ENCODE measurements around the gene PDZD4.

PDZD4 gene

GRCh38 chrX:153797415-153798015 lies 32.8 kb downstream of the PDZD4 start:
- Histone ChIP-seq H3K36me3 (replicated peaks; ENCODE audit: insufficient read depth, low read length) (no peaks in the 10 kb centered on the region), H3K9ac (ENCODE audit: low read length) (no peak overlapping the region)
- no peak for TF ChIP-seq EZH2 (optimal IDR thresholded peaks at IDR 0.05; ENCODE audit: low read depth, low read length)

DNA sequence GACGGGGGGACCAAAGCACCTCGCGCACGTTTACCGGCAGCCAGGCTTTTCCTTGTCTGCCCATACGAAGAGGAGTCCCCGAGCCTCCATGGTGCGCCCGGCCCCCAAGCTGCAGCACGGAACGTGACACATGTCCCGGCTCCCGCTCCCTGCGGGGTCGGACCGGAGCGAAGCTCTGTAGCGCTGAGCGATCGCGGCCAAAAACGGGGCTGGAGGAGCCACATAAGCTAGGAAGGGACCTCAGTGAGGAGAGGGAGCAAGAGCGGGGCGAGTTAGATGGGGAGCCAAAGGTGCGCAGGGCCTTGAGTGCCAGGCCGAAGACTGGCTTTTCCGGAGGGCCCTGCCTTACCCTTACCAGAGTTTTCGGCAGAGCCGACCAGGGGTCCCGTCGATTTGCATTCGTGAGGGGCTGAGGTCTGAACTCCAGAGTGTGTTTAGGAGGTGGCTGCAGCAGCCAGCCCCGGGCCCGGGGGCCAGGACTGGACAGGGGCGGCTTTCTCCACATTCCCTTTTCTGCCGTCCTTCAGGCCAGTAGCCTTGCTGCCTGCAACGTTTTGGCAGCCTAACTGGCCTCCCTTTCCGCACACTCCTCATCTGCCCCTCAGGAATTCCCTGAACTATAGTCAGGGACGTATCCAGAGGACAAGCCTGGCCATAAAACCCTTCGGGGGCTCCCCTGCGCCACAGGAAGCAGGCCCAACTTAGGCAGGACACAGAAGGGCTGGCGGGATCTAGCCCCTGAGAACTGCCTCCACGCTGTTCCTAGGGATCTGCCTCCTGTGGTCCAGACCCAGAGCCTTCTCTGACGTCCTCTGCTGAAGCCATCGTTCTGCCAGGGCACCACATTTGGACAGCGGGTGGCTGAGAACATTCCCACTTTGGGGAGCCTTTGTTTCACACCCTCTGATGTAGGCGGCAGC lies 35.2 kb downstream of the PDZD4 start:
- H4K20me1 ChIP-seq (ENCODE audit: insufficient read depth, low read length) = no peaks in the 10 kb centered on the region
- H2AFZ ChIP-seq (ENCODE audit: low read length) = no peak overlapping the region
- H3K36me3 ChIP-seq (replicated peaks; ENCODE audit: insufficient read depth, low read length) = no peaks in the 10 kb centered on the region
- H3K4me2 ChIP-seq (ENCODE audit: low read depth, low read length) = peak overlapping the region; percentile 89
- no peak for DNase-seq
- peaks cover 51% of the 10 kb centered on the region for H3K79me2 ChIP-seq (ENCODE audit: low read length)
- H3K27me3 ChIP-seq (replicated peaks; ENCODE audit: insufficient read depth, low read length) = no peaks in the 10 kb centered on the region
- H3K4me3 ChIP-seq (ENCODE audit: low read length) = peak overlapping the region; percentile 91
- no peaks in the 10 kb centered on the region for H3F3A ChIP-seq (ENCODE audit: insufficient read depth, low read length)
- 0 out of 2 replicates have a peak, but pooled peaks cover 6% of the 10 kb centered on the region for H3K4me1 ChIP-seq (ENCODE audit: low read length)
- peak overlapping the region; percentile 68; the same call in 1 of the 2 replicates for H3K27ac ChIP-seq (ENCODE audit: low read length)
- no peaks in the 10 kb centered on the region for H3K9me3 ChIP-seq (replicated peaks; ENCODE audit: insufficient read depth, low read length)
- no peak for TF ChIP-seq EZH2phosphoT487 (IDR thresholded peaks at IDR 0.05; ENCODE audit: low read length)
- no peak for TF ChIP-seq EZH2 (optimal IDR thresholded peaks at IDR 0.05; ENCODE audit: low read depth, low read length)
- TF ChIP-seq, protein P1, sequence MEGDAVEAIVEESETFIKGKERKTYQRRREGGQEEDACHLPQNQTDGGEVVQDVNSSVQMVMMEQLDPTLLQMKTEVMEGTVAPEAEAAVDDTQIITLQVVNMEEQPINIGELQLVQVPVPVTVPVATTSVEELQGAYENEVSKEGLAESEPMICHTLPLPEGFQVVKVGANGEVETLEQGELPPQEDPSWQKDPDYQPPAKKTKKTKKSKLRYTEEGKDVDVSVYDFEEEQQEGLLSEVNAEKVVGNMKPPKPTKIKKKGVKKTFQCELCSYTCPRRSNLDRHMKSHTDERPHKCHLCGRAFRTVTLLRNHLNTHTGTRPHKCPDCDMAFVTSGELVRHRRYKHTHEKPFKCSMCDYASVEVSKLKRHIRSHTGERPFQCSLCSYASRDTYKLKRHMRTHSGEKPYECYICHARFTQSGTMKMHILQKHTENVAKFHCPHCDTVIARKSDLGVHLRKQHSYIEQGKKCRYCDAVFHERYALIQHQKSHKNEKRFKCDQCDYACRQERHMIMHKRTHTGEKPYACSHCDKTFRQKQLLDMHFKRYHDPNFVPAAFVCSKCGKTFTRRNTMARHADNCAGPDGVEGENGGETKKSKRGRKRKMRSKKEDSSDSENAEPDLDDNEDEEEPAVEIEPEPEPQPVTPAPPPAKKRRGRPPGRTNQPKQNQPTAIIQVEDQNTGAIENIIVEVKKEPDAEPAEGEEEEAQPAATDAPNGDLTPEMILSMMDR (IDR thresholded peaks at IDR 0.05; ENCODE audit: low read length) = no peak
- no peaks in the 10 kb centered on the region for H3K9me2 ChIP-seq (replicated peaks; ENCODE audit: insufficient read depth, low read length)
- H3K9ac ChIP-seq (ENCODE audit: low read length) = peak overlapping the region; percentile 94

More at GRCh38 chrX:153797415-153798015, 32.8 kb downstream of the PDZD4 start:
- Histone ChIP-seq H3F3A (ENCODE audit: insufficient read depth, low read length) (no peaks in the 10 kb centered on the region), H3K4me3 (ENCODE audit: low read length) (no peak overlapping the region), H2AFZ (ENCODE audit: low read length) (no peak overlapping the region), H4K20me1 (ENCODE audit: insufficient read depth, low read length) (no peaks in the 10 kb centered on the region), H3K9me3 (replicated peaks; ENCODE audit: insufficient read depth, low read length) (no peaks in the 10 kb centered on the region), H3K27me3 (replicated peaks; ENCODE audit: insufficient read depth, low read length) (no peaks in the 10 kb centered on the region), H3K9me2 (replicated peaks; ENCODE audit: insufficient read depth, low read length) (no peaks in the 10 kb centered on the region), H3K4me1 (ENCODE audit: low read length) (0 out of 2 replicates have a peak, but pooled peaks cover 5% of the 10 kb centered on the region), H3K4me2 (ENCODE audit: low read depth, low read length) (no peak overlapping the region), H3K27ac (ENCODE audit: low read length) (no peak overlapping the region), H3K79me2 (ENCODE audit: low read length) (peaks cover 34% of the 10 kb centered on the region)
- DNase-seq = no peak

DNA sequence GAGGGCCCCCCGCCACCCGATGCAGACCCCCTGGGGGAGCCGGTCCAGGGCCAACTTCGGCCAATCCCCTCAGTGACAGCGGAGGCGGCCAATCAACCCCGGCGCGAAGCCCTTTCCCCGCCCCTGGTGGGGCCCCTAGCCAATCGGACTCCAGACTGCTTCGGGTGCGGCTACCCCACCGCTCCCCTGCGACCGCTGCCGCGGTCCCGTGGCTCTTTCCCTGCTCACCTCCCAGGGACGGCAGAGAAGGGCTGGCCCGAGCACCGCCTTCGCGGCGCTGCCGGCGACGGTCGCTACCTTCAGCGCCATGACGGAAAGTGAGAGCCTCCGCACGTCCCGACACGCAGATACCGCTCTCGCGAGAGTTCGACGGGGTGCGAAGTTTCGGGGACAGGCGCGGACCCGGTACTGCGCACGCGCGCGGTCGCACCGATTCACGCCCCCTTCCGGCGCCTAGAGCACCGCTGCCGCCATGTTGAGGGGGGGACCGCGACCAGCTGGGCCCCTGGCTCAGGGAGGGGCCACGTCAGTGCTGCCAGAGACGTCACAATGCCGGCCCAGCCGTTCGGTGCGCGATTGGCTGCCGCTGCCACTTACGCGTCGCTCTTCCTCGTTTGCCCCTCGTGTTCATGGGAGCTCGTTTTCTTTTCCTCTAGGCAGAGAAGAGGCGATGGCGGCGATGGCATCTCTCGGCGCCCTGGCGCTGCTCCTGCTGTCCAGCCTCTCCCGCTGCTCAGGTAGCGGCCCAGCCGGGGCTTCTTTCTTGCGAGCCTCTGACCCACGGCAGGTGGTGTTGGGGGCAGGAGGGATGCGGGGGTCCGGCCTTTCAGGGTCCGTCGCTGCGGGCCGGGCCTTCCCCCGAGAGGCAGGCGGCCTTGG lies 36.1 kb downstream of the PDZD4 start, which contains the start of the genes IDH3G and SSR4:
TSS of gene IDH3G (minus strand) at position 358 of the 879 bp plus-strand sequence. CDS start at position 309, 49 bp downstream.
TSS of gene SSR4 (plus strand) at position 651 of the 879 bp plus-strand sequence. CDS start at position 671, 20 bp downstream.
- H3K79me2 ChIP-seq (ENCODE audit: low read length) = peaks cover 51% of the 10 kb centered on the region
- no peaks in the 10 kb centered on the region for H3F3A ChIP-seq (ENCODE audit: insufficient read depth, low read length)
- H3K27ac ChIP-seq (ENCODE audit: low read length) = peak within 1 kb of the TSS; percentile 84
- H3K27me3 ChIP-seq (replicated peaks; ENCODE audit: insufficient read depth, low read length) = no peaks in the 10 kb centered on the region
- H3K4me1 ChIP-seq (ENCODE audit: low read length) = 0 out of 2 replicates have a peak, but pooled peaks cover 6% of the 10 kb centered on the region
- peak; percentile 94 for DNase-seq
- peak within 1 kb of the TSS; percentile 45 for H2AFZ ChIP-seq (ENCODE audit: low read length)
- H4K20me1 ChIP-seq (ENCODE audit: insufficient read depth, low read length) = no peaks in the 10 kb centered on the region
- no peaks in the 10 kb centered on the region for H3K9me2 ChIP-seq (replicated peaks; ENCODE audit: insufficient read depth, low read length)
- no peaks in the 10 kb centered on the region for H3K36me3 ChIP-seq (replicated peaks; ENCODE audit: insufficient read depth, low read length)
- peak within 1 kb of the TSS; percentile 94 for H3K9ac ChIP-seq (ENCODE audit: low read length)
- peak within 1 kb of the TSS; percentile 91 for H3K4me3 ChIP-seq (ENCODE audit: low read length)
- no peaks in the 10 kb centered on the region for H3K9me3 ChIP-seq (replicated peaks; ENCODE audit: insufficient read depth, low read length)
- peak within 1 kb of the TSS; percentile 89 for H3K4me2 ChIP-seq (ENCODE audit: low read depth, low read length)
- TF ChIP-seq EZH2 (optimal IDR thresholded peaks at IDR 0.05; ENCODE audit: low read depth, low read length) = no peak
- TF ChIP-seq, protein P1 (IDR thresholded peaks at IDR 0.05; ENCODE audit: low read length) = no peak
- TF ChIP-seq EZH2phosphoT487 (IDR thresholded peaks at IDR 0.05; ENCODE audit: low read length) = no peak
